Measurements from ENCODE around the gene HAUS1.
"Not testable (repeated sequence)": the region's sequence is repeated elsewhere in the genome, so short reads cannot be mapped to it uniquely, and the experiment has no call there.

DNA sequence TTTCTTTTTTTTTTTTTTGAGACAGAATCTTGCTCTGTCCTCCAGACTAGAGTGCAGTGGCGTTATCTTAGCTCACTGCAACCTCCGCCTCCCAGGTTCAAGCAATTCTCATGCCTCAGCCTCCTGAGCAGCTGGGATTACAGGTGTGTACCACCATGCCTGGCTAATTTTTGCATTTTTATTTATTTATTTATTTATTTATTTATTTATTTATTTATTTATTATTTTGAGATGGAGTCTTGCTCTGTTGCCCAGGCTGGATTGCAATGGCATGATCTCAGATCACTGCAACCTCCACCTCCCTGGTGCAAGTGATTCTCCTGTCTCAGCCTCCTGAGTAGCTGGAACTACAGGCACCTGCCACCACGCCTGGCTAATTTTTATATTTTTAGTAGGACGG is 22.4 kb downstream of the HAUS1 start:
- TF ChIP-seq, protein P1, sequence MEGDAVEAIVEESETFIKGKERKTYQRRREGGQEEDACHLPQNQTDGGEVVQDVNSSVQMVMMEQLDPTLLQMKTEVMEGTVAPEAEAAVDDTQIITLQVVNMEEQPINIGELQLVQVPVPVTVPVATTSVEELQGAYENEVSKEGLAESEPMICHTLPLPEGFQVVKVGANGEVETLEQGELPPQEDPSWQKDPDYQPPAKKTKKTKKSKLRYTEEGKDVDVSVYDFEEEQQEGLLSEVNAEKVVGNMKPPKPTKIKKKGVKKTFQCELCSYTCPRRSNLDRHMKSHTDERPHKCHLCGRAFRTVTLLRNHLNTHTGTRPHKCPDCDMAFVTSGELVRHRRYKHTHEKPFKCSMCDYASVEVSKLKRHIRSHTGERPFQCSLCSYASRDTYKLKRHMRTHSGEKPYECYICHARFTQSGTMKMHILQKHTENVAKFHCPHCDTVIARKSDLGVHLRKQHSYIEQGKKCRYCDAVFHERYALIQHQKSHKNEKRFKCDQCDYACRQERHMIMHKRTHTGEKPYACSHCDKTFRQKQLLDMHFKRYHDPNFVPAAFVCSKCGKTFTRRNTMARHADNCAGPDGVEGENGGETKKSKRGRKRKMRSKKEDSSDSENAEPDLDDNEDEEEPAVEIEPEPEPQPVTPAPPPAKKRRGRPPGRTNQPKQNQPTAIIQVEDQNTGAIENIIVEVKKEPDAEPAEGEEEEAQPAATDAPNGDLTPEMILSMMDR (IDR thresholded peaks at IDR 0.05) = not testable (repeated sequence)
- not testable (repeated sequence) for TF ChIP-seq POLR2A (IDR thresholded peaks at IDR 0.05)
